Measurements from ENCODE around the gene PRKCB.

GRCh38 chr16:24037335-24037734, 201.6 kb downstream of the PRKCB start:
- TF ChIP-seq, protein P1, sequence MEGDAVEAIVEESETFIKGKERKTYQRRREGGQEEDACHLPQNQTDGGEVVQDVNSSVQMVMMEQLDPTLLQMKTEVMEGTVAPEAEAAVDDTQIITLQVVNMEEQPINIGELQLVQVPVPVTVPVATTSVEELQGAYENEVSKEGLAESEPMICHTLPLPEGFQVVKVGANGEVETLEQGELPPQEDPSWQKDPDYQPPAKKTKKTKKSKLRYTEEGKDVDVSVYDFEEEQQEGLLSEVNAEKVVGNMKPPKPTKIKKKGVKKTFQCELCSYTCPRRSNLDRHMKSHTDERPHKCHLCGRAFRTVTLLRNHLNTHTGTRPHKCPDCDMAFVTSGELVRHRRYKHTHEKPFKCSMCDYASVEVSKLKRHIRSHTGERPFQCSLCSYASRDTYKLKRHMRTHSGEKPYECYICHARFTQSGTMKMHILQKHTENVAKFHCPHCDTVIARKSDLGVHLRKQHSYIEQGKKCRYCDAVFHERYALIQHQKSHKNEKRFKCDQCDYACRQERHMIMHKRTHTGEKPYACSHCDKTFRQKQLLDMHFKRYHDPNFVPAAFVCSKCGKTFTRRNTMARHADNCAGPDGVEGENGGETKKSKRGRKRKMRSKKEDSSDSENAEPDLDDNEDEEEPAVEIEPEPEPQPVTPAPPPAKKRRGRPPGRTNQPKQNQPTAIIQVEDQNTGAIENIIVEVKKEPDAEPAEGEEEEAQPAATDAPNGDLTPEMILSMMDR (IDR thresholded peaks at IDR 0.05): no peak
- TF ChIP-seq POLR2A (IDR thresholded peaks at IDR 0.05): no peak
